Hepatocyte (in vitro differentiated cells): ENCODE data around the gene NINJ2.

Source experiments
- CTCF ChIP-seq: fragments of 200-600 bp; sonication (generic); IDR thresholded peaks from 2 replicates; pipeline ENCODE4 v1.5.1; 2016; ENCODE audit warnings: antibody characterized with exemption, mild to moderate bottlenecking; ENCODE audit not compliant: poor library complexity
- EZH2 ChIP-seq: fragments of 200-600 bp; sonication (generic); IDR thresholded peaks from 2 replicates; pipeline ENCODE4 v1.6.1; 2016; ENCODE audit warnings: antibody characterized with exemption, mild to moderate bottlenecking, borderline replicate concordance

GRCh38 chr12:572532-572899, 90.7 kb downstream of the NINJ2 start:
- TF ChIP-seq CTCF: no peak
- no peak for TF ChIP-seq EZH2
